Ovary (tissue), 3 donors: Measurements from ENCODE around the gene KIAA1671.

Source experiments
- EP300 ChIP-seq: sonication (generic); formaldehyde crosslinking; IDR thresholded peaks from one replicate; pipeline ENCODE4 v1.6.1; 2017; ENCODE audit warnings: antibody characterized with exemption
- POLR2A ChIP-seq: fragments of 450-650 bp; IDR thresholded peaks from one replicate; pipeline ENCODE4 v1.6.1; 2017; ENCODE audit warnings: antibody characterized with exemption, mild to moderate bottlenecking, moderate library complexity
- TF ChIP-seq, protein P1 (sequence below), 3 donors: fragments of 450-650 bp in 2 of 3; fragments of 200-600 bp in 1 of 3; IDR thresholded peaks; one replicate each; pipeline versions ENCODE4 v1.5.1 to v1.8.0; 2016 to 2022; ENCODE audit warnings: antibody characterized with exemption in 3 of 3, mild to moderate bottlenecking in 1 of 3
- donor health status: DM: no; HTN: no; CAD: no.

DNA sequence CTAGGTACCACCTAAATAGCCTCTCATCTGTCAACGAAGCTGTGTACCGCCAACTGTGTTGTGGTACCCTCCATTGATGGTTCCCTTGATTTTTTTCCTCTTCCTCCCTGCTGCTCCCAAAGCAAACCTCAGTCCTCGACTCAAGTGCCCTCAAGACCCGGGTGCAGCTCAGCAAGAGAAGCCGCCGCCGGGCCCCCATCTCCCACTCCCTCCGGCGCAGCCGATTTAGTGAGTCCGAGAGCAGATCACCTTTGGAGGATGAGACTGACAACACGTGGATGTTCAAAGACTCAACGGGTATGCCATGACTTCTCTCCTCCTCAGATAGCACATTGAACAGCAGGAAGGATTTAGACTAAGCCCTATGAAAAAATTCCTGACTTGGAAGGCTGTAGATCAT is 224.7 kb downstream of the KIAA1671 start:
- TF ChIP-seq, protein P1, sequence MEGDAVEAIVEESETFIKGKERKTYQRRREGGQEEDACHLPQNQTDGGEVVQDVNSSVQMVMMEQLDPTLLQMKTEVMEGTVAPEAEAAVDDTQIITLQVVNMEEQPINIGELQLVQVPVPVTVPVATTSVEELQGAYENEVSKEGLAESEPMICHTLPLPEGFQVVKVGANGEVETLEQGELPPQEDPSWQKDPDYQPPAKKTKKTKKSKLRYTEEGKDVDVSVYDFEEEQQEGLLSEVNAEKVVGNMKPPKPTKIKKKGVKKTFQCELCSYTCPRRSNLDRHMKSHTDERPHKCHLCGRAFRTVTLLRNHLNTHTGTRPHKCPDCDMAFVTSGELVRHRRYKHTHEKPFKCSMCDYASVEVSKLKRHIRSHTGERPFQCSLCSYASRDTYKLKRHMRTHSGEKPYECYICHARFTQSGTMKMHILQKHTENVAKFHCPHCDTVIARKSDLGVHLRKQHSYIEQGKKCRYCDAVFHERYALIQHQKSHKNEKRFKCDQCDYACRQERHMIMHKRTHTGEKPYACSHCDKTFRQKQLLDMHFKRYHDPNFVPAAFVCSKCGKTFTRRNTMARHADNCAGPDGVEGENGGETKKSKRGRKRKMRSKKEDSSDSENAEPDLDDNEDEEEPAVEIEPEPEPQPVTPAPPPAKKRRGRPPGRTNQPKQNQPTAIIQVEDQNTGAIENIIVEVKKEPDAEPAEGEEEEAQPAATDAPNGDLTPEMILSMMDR (IDR thresholded peaks at IDR 0.05) = no peak
- TF ChIP-seq EP300 (no peak), POLR2A (no peak)
